ENCODE data around the gene ZNF280C.
"Not testable (repeated sequence)": the region's sequence is repeated elsewhere in the genome, so short reads cannot be mapped to it uniquely, and the experiment has no call there.

ZNF280C gene, protein sequence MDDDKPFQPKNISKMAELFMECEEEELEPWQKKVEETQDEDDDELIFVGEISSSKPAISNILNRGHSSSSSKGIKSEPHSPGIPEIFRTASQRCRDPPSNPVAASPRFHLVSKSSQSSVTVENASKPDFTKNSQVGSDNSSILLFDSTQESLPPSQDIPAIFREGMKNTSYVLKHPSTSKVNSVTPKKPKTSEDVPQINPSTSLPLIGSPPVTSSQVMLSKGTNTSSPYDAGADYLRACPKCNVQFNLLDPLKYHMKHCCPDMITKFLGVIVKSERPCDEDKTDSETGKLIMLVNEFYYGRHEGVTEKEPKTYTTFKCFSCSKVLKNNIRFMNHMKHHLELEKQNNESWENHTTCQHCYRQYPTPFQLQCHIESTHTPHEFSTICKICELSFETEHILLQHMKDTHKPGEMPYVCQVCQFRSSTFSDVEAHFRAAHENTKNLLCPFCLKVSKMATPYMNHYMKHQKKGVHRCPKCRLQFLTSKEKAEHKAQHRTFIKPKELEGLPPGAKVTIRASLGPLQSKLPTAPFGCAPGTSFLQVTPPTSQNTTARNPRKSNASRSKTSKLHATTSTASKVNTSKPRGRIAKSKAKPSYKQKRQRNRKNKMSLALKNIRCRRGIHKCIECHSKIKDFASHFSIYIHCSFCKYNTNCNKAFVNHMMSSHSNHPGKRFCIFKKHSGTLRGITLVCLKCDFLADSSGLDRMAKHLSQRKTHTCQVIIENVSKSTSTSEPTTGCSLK

GRCh38 chrX:130268449-130269170, at the start of gene ZNF280C:
Gene ZNF280C (minus strand): TSS chrX:130268899. CDS start chrX:130260449, 8,450 bp downstream.
- DNase-seq (ENCODE audit: low read depth) = peak; percentile 88

- no peak for DNase-seq (ENCODE audit: low read depth)
Observed at GRCh38 chrX:130304587-130305368, 36.1 kb upstream of the ZNF280C start.

DNA sequence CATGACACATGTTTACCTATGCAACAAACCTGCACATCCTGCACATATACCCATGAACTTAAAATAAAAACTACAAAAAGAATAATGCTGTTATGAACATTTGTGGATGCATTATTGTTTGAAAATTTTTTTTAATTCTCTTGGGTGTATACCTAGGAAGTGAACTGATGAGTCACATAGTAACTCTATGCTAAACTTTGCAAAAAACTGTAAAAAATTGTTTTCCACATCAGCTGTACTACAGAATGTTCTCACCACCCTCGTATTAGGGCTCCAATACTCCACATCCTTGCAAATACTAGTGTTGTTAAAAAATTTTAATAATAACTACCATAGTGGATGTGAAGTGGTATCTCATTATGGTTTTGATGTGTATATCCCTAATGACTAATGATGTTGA, 33.3 kb upstream of the ZNF280C start:
- DNase-seq (ENCODE audit: low read depth) = no peak

DNA sequence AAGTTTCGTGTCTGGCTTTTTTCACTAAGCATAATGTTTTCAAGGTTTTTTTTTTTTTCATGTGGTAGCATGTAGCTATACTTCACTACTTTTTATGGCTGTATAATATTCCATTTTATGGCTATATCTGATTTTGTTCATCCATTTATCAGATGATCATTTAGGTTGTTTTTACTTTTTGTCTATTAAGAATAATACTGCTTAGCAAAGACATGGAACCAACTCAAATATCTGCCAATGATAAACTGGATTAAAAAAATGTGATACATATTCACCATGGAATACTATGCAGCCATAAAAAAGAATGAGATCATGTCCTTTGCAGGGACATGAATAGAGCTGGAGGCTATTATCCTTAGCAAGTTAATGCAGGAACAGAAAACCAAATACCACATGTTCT, 32.7 kb upstream of the ZNF280C start:
- no peak for DNase-seq (ENCODE audit: low read depth)

GRCh38 chrX:130300010-130300282, 31.2 kb upstream of the ZNF280C start:
- no peak for DNase-seq (ENCODE audit: low read depth)

DNA sequence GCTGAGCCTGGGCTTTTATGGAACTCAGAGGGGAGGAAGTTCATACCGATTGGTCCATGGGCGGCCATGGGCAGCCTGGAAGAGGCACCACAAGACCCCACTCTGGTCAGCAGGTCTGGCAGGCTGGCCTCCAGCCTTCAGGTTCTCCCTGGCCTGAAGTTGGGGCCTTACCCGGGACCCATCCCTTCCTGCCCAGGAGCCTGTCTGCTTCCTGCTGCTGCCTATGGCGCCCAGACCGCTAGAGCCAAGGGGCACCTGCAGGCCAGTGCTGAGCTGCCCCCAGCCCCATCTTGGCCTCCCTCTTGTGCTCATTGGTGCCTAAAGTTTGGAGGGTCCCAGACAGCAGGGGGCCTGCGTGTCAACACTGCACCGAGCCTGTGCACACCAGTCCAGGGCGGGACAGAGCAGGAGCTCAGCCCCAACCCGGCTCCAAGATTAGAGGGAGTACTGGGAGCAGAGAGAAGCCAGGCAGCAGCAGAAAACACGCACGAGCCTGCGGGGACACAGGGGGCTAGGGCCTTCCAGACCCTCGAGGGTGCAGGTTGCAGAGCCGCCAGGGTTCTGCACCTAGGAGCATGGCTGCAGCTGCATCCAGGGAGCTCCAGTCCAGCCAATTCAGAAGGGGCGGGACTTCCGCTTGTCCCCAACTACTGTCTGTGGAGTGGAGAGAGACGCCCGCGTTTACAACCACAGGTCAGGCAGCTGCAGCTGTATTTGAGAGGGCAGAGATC, 30.7 kb upstream of the ZNF280C start:
- no peak for DNase-seq (ENCODE audit: low read depth)

DNA sequence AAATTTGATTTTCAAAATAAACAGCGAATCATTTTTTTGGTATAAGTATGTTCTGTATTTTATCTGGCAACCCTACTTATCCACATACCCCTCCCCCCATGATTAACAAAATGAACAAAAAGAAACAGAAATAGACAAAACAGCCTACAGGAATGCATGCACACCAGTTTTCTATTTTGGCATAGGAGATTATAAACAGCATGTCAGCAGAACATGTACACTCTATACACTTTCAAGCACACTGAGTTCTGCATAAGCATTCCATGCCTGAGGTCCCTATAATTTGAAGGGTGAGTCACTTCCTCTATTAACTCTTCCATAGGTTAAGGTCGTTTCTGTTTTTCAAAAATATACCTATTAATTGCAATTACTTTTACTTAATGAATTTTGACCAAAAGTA, 28.0 kb upstream of the ZNF280C start:
- DNase-seq (ENCODE audit: low read depth) = no peak

DNA sequence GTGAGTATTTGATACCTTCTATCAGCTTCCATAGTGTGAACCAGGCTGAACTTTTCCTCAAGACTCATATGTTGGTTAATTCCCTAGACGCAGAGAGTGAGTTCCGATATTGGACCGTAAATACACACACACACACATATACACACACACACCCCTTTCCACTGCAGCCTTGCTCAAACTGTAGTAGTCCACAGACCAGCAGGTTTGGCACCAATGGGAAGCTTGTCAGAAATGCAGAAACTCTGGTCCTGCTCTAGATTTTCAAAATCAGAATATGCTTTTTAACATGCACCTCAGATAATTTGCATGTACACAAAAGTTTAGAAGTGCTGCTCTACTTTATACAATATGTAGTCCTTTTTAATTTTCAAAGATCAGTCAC, 27.6 kb upstream of the ZNF280C start:
- DNase-seq (ENCODE audit: low read depth) = no peak

GRCh38 chrX:130295519-130296296, 27.0 kb upstream of the ZNF280C start:
- no peak for DNase-seq (ENCODE audit: low read depth)

GRCh38 chrX:130287071-130287770, 18.5 kb upstream of the ZNF280C start:
- DNase-seq (ENCODE audit: low read depth) = no peak

GRCh38 chrX:130285710-130286109, 17.0 kb upstream of the ZNF280C start:
- DNase-seq (ENCODE audit: low read depth) = no peak

GRCh38 chrX:130285069-130285620, 16.4 kb upstream of the ZNF280C start:
- DNase-seq (ENCODE audit: low read depth) = no peak

DNA sequence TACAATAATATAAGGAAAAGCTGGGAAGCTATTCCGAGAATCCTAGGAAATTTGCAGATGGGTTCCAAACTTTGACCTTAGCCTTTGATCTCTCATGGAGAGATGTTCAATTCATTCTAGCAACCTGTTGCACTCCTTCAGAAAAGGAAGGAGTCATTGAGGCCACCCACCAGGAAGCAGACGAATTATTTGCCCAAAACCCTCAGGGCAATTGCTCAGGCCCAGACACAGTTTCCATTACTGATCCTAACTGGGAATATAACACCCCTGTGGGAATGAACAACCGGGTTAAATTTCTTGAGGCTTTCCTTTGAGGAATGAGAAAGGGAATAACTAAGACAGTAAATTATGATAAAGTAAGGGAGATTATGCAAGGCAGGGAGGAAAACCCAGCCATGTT, 13.5 kb upstream of the ZNF280C start:
- no peak for DNase-seq (ENCODE audit: low read depth)

GRCh38 chrX:130280901-130281300, 12.2 kb upstream of the ZNF280C start:
- DNase-seq (ENCODE audit: low read depth) = no peak

GRCh38 chrX:130272253-130272652, 3.6 kb upstream of the ZNF280C start:
- DNase-seq (ENCODE audit: low read depth) = not testable (repeated sequence)

GRCh38 chrX:130269391-130269790, 692 bp upstream of the ZNF280C start:
- not testable (repeated sequence) for DNase-seq (ENCODE audit: low read depth)

DNA sequence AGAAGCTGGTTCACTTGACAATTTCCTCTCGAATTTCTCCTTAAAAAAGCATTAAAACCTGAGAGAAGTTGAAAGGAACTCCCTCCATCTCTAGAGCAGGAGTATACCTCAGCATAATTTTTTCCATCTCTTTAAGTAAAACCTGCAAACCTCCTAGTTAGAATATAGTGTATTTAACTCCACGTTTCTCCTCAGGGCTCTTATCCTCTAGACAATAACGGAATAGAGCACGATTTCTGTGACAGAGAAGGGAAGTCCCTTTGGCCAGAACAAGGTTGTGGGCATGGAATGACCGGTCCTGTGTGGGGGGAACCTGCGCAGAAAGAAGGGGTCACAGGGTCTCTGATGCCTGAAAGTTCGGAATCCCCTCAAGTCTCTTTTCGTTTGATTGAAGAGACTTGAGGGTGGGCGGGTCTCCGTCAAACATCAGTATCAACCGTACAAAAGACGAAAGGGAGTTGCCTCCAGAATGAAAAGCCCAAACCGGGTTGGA, 697 bp downstream of the ZNF280C start:
- DNase-seq (ENCODE audit: low read depth) = no peak

- no peak for DNase-seq (ENCODE audit: low read depth)
Observed at GRCh38 chrX:130264573-130264972, 4.1 kb downstream of the ZNF280C start.

GRCh38 chrX:130263016-130263415, 5.7 kb downstream of the ZNF280C start:
- DNase-seq (ENCODE audit: low read depth) = no peak

GRCh38 chrX:130262231-130262630, 6.5 kb downstream of the ZNF280C start:
- DNase-seq (ENCODE audit: low read depth) = no peak
